Measurements from ENCODE around the gene OXTR.
"Not testable (repeated sequence)": the region's sequence is repeated elsewhere in the genome, so short reads cannot be mapped to it uniquely, and the experiment has no call there.

OXTR gene

DNA sequence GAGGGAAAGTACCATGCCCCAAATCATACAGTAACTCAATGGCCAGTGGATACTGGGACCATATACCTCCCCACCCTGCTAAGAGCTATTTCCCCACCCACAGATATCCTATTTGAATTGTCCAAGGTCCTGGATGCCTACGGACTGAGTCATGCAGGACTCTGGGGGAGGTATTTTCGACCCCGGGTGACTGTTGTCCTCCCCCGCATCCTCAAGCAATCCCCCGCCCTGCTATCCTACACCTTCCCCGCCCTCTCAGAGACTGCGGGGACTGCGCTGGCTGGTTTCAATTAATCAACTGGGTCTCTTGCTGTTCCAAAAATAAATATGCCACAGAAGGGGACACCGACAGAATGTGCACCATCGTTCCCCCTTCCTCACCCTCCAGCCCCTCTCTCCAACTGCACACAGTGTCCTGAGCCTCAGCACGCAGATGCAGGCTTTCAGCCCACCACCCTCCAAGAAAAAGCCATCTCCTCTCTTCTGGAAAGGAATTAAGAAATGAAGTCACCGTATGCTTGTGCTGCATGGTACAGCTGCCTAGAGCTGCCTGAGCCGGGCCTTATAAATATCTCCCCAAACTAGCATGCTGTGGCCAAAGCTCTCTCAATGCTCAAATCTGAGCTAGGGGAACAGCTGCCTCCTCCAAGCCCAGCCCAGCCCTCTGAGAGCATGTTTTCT, 27.7 kb downstream of the OXTR start:
- DNase-seq (ENCODE audit: low spot score): no peak

DNA sequence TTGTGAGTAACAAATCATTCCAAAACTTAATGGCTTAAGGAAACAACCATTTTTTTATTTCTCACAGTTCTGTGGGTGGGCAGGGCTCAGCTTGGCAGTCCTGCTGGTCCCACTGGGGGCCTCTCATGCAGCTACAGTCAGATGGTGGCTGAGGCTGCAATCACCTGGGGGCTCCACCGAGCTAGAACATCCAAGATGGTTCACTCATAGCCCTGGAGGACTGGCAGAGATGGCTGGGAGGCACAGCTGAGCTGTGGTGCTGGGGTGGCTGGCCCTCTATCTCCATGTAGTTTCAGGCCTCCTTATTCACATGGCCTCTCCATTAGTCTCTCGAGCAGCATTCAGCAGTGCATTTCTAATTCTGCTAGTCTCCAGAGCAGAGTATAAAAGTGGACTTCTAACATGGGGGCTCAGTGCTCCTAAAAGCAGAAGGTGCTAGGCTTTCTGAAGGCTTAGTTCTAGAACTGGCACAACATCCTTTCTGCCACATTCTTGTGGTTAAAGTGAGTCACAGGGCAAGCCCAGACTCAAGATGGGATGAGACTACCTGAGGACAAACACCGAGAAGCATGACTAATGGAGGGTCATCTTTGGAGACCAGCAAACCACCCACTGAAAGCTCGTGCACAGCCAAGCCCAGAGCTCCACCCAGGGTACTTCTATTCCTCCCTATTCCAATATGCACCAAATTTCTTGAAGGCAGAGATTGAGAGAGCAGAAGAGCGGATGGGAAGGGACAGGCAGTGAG, 29.5 kb downstream of the OXTR start:
- DNase-seq (ENCODE audit: low spot score): no peak

DNA sequence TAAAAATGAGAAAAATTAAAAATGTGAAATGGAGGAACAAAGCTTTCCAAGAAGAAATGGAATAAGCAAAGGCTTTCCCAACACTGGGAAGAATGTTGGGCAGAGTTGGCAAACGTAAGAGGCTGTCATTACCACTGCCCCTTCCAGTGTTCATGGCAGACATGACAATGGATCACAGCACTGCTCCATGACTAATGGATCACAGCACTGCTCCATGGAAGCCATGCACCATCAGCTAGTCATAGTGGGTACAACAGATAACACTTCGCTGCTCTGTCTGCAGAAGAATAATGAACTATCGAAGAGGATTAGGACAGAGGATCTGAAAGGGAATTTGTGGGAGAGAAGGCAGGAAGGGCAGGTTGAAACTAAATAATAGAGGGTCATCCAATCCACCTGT, 30.8 kb downstream of the OXTR start:
- DNase-seq (ENCODE audit: low spot score): no peak

DNA sequence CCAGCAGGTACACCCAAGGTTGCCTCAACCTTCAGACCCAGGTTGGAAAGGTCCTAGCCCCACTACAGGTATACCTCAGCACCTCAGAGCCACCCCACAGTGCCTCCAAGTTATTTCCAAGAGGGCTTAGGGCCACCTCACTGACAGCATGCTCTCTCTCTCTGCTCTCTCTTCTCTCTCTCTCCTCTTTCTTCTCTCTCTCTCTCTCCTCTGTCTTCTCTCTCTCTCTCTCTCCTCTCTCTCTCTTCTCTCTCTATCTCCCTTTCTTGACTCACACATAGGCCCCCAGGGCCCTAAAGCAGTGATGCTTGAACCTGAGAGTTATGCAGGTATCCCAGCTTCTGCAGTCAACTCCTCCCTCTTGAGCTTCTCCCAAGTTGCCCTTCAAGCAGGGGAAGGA, 31.6 kb downstream of the OXTR start:
- no peak for DNase-seq (ENCODE audit: low spot score)

DNA sequence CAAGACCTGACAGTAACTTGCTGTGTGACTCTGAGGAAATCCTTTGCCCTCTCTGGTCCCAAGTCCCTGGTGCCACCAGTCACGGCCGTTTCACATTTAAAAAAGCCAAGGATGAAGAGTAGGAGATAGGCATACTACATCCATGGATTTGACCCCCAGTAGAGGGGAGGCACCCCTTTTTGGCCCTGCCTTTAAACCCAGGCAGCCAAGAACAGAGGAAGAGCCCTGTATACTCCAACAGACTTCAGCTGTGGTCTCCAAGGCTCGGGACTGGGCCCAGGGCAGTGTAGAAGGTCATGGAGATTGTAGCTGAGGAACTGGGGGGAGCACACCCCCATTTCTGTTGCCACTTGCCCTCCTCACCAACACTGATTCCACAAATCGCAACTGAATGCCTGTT, 32.1 kb downstream of the OXTR start:
- DNase-seq (ENCODE audit: low spot score): no peak

DNA sequence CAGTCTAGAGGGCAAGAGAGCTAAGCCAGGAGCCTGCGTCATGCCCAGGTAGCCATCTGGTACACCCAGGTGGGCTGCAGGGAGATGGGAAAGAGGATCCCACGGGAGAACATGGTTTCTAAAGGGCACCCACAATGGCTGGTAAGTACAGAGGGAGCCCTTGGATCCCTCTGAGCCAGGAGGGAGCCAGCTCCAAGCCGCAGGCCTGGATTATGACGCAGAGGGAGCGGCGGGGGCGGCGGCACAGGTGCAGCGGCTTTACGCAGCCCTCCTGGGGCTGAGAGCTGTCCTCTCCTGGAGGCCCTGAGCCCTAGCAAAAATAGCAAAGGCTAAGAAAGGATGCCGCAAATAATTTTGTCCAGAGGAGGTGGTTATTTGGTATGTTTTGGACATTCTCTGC, 33.0 kb downstream of the OXTR start:
- DNase-seq (ENCODE audit: low spot score): no peak

DNA sequence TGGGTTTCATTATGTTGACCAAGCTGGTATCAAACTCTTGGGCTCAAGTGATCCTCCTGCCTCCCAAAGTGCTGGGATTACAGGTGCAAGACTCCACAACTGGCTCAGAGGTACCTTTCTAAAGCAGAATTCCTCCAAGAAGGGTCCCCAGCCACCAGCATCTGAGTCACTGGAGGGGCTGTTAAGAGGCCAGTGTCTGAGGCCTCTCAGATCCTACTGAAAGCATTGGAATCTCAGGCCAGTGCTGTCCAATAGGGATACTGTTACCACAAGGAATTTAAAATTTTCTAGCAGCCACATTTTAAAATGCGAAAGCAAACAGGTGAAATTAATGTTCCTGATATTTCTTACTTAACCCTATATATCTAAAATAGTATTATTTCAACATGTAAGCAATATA, 34.5 kb downstream of the OXTR start:
- no peak for DNase-seq (ENCODE audit: low spot score)

DNA sequence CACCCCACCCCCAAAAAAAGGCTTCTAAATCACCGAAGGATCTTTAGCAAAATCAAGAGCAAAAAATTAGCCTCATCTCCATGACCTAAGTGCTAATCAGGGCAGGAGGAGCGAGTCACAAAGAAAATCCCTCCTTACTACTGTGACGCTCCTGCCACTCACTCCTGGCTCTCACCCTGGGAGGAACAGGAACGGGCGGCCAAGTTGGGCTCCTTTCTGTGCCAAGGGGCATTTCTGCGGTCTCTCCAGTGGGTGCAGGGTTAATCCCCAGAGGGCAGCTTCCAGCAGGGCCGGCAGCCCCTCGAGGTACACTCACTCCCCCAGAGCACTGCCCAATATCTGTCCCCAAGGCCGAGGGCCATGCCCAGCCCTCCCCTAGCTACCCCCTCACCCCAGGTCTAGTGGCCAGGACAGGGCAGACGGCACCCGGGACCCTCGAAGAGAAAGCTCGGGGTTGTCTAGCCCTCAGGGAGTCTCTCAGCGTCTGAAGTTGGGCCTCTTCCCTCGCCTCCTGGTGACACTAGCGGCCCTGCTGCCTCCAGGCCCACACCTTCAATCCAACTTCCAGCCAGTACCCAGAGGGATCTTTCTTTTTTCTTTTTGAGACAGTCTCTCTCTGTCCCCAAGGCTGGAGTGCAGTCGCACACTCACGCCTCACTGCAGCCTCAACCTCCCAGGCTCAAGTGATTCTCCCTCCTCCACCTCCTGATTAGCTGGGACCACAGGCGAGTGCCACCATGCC, 35.1 kb downstream of the OXTR start:
- DNase-seq (ENCODE audit: low spot score): no peak

DNA sequence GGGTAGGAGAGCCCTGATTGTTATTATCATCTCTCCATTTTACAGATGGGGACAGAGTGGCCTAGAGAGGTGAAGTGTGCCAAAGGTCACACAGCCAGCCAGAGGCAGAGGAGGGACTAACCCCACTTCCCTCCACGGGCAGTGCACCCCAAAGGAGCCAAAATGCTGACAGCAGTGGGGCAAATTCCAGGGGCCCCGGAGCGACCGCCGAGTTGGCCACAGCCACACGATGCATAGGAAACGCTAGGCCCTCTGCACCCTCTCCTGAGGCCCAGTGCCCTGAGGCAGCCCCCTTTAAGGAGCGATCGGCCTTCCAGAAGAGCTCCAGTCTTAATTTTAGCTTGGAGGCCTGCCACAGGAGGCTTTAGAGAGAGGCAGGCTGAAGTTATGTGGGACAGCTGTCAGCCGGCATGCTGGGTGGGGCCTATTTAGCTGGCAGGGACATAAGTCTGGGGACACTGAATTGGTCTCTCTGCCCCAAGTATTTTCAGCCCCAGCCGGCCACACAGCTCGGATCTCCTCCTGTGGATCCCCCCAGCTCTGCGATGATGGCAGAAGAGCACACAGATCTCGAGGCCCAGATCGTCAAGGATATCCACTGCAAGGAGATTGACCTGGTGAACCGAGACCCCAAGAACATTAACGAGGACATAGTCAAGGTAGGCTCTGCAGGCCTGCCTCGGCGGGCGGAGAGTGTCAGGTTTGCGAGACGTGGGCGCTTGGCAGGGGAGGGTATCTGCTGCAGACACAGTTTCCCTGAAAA, 35.9 kb downstream of the OXTR start, which contains the start of gene CAV3:
CAV3 (plus strand) TSS at position 471 of the 763 bp plus-strand sequence; CDS start at position 546, 75 bp downstream.
- no peak for DNase-seq (ENCODE audit: low spot score)

DNA sequence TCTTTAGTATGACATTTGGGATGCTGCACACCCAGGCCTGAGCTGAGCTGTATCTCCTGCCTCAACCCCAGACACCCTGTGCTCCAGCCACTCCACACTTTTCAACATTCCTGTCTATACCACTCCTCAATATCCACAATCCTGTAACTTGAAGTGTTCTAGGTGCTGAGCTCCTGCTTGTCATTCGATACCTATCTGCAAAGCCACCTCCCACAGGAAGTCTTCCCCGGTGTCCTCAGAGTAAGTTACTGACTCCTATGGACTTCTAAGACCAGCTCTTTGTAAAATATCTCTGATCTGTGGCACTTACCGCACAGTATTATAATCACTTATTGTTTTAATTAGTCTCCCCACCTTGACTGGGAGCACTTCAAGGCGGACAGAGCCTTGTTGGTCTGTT, 37.0 kb downstream of the OXTR start:
- DNase-seq (ENCODE audit: low spot score): no peak

DNA sequence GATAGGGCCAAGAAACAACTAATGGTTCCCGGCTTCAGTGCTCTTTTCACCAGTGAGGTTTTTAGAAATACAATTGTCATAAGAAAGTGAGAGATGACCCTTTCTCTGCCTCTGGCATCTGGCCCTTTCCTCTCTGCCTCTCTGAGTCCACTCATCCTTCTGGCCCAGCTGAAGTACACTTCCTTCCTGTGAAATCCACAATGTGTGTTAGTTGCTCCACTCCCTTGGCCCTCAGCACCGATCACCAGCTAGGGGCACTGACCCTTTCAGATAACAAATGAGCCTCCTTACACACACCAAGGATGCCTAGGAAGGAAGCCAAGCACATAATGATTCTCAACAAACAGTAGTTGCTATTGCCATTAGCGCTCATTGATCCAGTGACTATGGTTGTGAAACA, 38.8 kb downstream of the OXTR start:
- no peak for DNase-seq (ENCODE audit: low spot score)

DNA sequence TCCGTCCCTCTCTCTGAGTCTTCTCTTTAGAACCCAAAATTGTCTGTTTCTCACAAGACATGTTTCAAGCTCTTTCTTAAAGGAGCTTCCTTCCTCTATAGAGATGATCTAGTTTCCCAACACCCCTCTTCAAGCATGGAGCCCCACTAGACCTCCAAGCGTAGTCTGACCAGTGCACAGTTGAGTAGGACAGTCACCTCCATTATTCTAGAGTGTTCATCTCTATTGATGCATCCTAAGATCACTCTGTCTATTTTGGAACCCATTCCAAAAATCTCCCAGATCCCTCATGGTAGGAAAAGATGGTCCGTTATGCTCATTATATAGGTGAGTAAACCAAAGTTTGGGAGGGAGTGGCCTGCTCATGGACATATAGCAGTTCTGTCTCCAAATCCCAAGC, 39.9 kb downstream of the OXTR start:
- DNase-seq (ENCODE audit: low spot score): no peak

DNA sequence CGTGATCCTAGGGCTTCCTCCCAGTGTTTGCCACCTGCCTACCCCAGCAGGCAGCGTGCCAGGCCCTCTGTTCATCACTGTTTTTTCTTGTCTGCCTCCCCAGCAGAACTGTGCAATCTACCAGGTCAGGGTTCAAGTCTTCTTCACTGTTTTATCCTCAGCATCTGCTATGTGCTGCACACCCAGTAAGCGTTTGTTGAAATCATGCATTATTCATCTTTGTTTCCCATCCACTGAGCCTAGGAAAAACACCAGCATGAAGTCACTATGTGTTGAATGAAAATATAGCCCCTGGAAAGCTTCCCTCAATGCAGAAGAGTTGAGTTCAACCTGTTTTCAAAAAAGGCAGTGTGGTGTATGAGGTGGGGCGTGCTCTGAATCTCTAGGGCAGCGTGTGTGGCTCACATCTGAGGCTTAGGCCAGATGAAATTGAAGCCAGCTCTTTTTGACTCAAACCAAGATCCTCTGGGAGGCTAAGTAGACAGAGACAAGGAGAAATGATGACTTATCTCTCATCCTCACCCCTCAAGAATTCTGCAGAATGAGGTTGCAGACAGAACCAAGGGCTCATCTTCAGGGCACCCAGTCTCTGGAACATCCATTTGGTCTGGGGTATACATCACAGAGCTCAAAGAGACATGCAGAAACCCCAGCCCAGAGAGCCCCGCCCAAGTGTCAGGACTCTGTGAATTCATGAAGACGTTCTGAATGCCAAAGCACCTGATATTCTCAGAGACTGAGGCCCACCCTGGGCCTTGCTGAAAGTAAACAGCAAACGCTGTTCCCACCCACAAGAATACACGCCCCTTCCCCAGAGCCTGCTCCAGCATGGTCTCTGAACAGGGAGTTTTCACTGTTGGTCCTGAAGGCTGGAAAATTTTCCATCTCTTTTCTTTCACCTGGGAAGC, 41.6 kb downstream of the OXTR start:
- no peak for DNase-seq (ENCODE audit: low spot score)

DNA sequence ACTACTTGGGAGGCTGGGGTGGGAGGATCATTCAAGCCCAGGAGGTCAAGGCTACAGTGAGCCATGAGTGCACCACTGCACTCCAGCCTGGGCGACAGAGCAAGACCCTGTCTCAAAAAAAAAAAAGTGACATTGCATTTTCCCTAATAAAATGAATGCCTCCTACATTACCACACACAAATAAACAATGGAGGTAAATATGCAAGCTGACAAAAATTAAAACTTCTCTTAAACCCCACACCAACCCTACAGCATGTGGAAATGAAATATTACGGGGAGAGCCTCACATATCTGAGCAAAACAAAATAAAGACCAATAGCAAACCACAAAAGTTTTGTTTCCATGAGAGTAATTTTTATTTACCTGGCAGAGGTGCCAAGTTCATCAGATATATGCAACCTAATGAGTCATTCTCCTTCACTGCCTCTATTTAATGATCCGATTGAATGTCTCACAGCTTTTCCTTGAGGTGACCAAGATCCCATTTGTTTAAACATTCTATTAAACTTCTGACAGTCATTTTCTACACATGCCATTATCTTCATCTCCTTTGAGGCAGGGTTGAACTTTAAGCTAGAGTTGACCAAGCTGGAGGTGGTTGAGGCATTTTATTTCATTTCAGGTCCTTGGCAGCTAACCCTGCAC, 45.2 kb downstream of the OXTR start:
- no peak for DNase-seq (ENCODE audit: low spot score)

DNA sequence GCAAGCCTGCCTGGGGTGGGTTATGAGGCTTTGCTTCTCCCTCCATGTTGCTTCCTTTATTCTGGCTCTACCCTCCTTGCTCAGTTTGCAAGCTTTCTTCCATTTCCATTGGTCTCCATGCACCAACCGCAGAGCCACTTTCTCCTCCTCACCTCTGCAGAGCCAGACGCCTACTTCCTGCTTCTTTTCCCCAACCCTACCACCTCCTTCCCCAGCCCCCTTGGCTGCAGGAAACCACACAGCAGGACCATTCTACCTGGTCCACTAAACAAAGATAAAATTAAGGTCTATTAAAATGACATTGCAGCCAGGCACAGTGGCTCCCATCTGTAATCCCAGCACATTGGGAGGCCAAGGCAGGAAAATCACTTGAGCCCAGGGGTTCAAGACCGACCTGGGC, 45.8 kb downstream of the OXTR start:
- DNase-seq (ENCODE audit: low spot score): no peak

DNA sequence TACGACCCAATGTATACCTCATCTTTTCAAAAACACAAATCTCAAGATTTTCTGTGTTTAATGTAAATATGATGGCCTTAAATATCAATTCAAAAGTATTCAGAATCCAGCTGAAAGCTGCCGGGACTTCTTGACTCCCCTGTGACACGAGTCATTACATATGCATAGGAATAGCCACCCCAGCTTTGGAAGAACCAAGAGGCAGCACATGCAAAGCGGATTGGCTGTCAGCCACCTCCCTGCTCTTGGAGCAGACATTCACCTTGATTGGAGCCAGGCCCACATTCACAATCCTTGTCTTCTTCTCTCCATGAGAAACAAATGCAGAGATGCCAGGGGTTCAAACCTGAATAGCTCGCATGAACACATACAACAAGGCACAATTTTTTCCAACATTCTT, 46.6 kb downstream of the OXTR start:
- DNase-seq (ENCODE audit: low spot score): no peak

DNA sequence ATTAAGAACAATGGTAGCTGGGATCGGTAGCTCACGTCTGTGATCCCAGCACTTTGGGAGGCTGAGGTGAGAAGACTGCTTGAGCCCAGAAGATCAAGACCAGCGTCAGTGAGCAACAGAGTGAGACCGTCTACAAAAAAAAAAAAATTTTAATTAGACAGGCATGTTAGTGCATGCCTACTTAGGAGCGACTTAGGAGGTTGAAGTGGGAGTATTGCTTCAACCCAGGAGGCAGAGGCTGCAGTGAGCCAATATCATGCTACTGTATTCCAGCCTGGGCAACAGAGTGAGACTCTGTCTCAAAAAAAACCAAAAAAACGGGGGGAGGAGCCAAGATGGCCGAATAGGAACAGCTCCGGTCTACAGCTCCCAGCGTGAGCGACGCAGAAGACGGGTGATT, 53.7 kb downstream of the OXTR start:
- DNase-seq (ENCODE audit: low spot score): not testable (repeated sequence)

DNA sequence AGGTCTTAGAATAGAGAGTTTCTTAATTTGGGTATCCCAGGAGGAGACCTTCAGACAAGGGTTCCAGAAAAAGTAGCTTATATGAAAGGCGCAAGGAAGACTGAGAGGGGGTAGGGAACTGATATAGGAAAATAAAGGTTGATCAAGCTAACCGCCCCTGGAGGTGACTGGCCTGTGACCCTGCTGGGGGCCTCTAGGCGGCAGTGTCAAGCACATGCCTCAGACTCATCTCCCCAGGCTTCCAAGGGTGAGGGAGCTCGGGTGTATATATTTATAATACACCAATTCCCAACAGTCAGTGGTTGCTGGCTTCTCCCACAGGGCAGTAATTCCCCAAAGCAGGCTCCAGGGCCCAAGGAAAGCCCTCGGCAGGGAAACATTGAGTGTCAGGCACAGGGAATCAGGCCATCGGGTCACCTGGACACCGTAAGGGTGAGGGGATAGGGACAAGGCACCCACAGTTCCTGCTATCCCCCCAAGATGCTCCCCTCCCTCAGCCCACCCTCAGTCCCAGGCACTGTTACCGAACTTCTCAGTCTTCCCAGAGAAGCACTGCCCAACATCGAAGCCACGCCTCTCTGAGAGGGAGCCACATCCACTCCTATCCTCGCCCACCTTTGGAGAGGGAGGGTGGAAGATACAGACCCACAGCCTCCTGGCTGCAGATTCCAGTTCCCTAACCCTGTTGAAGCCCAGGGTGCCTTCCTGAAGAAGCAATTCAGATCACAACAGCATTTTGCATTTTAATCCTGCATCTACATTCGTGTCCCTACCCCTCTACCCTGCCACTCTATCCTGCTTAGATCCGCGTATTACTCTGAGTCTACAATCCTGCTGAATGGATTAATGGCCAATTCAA, 55.3 kb downstream of the OXTR start:
- no peak for DNase-seq (ENCODE audit: low spot score)

DNA sequence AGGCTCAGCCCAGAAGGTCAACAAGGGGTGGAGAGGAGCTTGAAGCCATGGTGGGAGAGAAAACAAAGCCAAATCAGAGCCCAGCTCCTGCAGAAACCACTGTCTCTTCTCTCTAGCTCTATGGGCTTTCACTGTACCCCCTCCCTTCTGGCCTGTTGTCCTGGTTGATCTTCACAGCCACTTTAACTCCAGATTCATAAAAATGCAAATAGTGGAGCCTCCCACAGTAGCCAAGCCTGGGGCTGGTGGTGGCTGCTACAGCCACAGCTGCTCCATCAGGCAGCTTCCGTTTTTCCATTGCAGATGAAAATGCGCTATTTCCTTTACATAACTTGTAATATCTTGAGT, 56.5 kb downstream of the OXTR start:
- DNase-seq (ENCODE audit: low spot score): no peak
